Esophagus muscularis mucosa (tissue), 4 donors: ENCODE results near the gene NCF4. TPM values are rescaled to one million over a fixed set of nuclear protein-coding genes. Genes with fewer than 3 reads are reported as not detected.

ENCODE experiments used
- DNase-seq: peaks from one replicate; pipeline ENCODE4 v3.0.0-alpha.2; 2017; ENCODE audit errors: extremely low spot score
- H3K27ac ChIP-seq, 4 donors: fragments of 200-600 bp; sonication (generic); replicated peaks in 1 of 4; 1 replicate in 3 of 4; 2 replicates in 1 of 4; pipeline ENCODE4 v1.5.1; 2016 to 2019; ENCODE audit warnings: mild to moderate bottlenecking in 1 of 4
- H3K27me3 ChIP-seq, 4 donors: fragments of 200-600 bp; sonication (generic); one replicate each; pipeline versions ENCODE4 v1.5.1 to v1.6.0; 2016 to 2019
- H3K36me3 ChIP-seq, 4 donors: fragments of 200-600 bp; sonication (generic); one replicate each; pipeline ENCODE4 v1.5.1; 2016 to 2019
- H3K4me1 ChIP-seq, 4 donors: fragments of 200-600 bp; sonication (generic); one replicate each; pipeline ENCODE4 v1.5.1; 2016 to 2019
- H3K4me3 ChIP-seq, 4 donors: fragments of 200-600 bp; sonication (generic); 1 replicate in 2 of 4; 2 replicates in 2 of 4; pipeline ENCODE4 v1.5.1; 2016 to 2019; ENCODE audit warnings: mild to moderate bottlenecking in 4 of 4, moderate library complexity in 1 of 4
- H3K9me3 ChIP-seq, 4 donors: fragments of 200-600 bp; sonication (generic); 1 replicate in 3 of 4; 2 replicates in 1 of 4; pipeline ENCODE4 v1.5.1; 2016 to 2019
- EP300 ChIP-seq: sonication (generic); formaldehyde crosslinking; IDR thresholded peaks from one replicate; pipeline ENCODE4 v1.6.1; 2017; ENCODE audit warnings: antibody characterized with exemption
- POLR2A ChIP-seq: fragments of 450-650 bp; IDR thresholded peaks from one replicate; pipeline ENCODE4 v1.6.1; 2017; ENCODE audit warnings: antibody characterized with exemption, moderate library complexity, mild to moderate bottlenecking, low read depth
- POLR2AphosphoS5 ChIP-seq, 2 donors: sonication (generic); formaldehyde crosslinking; IDR thresholded peaks; one replicate each; pipeline ENCODE4 v1.6.1; 2017; ENCODE audit warnings: antibody characterized with exemption in 2 of 2
- WGBS: methylation state at CpG from one replicate; pipeline ENCODE4 v1.1.5; 2018; 5-methylcytosine and 5-hydroxymethylcytosine counted together
- intact Hi-C: fragments of 100-400 bp; cut with DNase I; formaldehyde crosslinking; loops from one replicate; pipeline ENCODE4 v1.15.1; 2023
- total RNA-seq, 4 donors: library from RNA; depleted of rRNA; stranded (reverse); fragments of >200 nt; gene quantifications; one replicate each; pipeline versions ENCODE4 v1.1.0 to v1.2.1, GENCODE V29; 2016
- TF ChIP-seq, protein P1 (sequence below), 3 experiments: fragments of 200-600 bp in 2 of 3; fragments of 450-650 bp in 1 of 3; sonication (generic) in 2 of 3; IDR thresholded peaks; one replicate each; pipeline ENCODE4 v1.5.1; 2017 to 2019; ENCODE audit warnings: antibody characterized with exemption in 3 of 3, mild to moderate bottlenecking in 2 of 3, moderate library complexity in 1 of 3

NCF4 gene
- total RNA-seq, 4 donors from 2014 or later: 8.4 to 26.0 (median 14.2) TPM

DNA sequence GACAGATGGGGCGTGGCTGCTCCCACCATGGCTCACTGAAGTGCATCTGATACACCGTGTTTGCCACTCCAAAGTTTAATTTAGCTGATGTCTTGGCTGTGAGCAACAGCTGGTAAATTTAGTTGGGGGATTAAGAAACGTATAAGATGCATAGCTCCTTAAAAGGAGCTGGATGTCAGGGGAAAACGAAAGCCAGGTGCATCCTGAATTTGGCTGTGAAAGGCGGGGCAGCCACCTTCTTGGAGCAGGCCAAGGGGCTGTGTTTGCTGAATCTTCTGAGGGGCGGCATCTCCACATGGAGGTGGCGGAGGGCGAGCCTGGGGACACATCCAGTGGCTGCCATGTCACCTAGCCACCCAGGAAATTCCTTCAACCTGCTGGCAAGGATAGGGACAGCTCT, 20.7 kb upstream of the NCF4 start:
- H3K4me1 ChIP-seq: no peaks in the 10 kb centered on the region
- no peak overlapping the region for H3K4me3 ChIP-seq
- DNase-seq: no peak
- no peaks in the 10 kb centered on the region for H3K9me3 ChIP-seq
- H3K27ac ChIP-seq: no peak overlapping the region
- intact Hi-C loops: no loop called here
- TF ChIP-seq, protein P1, sequence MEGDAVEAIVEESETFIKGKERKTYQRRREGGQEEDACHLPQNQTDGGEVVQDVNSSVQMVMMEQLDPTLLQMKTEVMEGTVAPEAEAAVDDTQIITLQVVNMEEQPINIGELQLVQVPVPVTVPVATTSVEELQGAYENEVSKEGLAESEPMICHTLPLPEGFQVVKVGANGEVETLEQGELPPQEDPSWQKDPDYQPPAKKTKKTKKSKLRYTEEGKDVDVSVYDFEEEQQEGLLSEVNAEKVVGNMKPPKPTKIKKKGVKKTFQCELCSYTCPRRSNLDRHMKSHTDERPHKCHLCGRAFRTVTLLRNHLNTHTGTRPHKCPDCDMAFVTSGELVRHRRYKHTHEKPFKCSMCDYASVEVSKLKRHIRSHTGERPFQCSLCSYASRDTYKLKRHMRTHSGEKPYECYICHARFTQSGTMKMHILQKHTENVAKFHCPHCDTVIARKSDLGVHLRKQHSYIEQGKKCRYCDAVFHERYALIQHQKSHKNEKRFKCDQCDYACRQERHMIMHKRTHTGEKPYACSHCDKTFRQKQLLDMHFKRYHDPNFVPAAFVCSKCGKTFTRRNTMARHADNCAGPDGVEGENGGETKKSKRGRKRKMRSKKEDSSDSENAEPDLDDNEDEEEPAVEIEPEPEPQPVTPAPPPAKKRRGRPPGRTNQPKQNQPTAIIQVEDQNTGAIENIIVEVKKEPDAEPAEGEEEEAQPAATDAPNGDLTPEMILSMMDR (IDR thresholded peaks at IDR 0.05): no peak
- TF ChIP-seq POLR2A: no peak
- TF ChIP-seq EP300: no peak
- no peak for TF ChIP-seq POLR2AphosphoS5 (IDR thresholded peaks at IDR 0.05)
- WGBS: 54% methylated on average over 8 of the region's 8 CpGs
- H3K27me3 ChIP-seq: peaks cover 0 to 37% (median 0%) of the 10 kb centered on the region in 4 donors
- H3K36me3 ChIP-seq: no peaks in the 10 kb centered on the region

DNA sequence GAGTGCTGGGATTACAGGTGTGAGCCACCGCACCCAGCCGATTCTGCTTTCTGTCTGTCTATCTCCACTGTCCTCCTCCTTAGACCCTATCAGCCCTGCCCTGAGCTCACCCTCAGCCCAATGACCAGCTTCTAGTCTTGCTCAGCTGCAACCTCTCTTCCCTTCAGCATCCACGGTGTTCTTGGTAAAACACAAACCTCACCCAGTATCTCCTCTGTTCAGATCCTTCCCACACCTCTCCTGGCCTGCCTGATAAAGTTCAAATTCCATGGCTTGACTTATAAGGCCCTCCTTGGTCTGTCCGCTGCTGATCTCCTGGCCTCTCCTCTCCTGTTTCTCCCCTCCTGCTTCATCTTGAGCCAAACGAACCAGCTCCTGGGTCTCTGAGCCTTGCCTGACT, 14.5 kb upstream of the NCF4 start:
- H3K27ac ChIP-seq: no peak overlapping the region
- H3K9me3 ChIP-seq: no peaks in the 10 kb centered on the region
- H3K36me3 ChIP-seq: no peaks in the 10 kb centered on the region
- H3K27me3 ChIP-seq: peaks cover 0 to 77% (median 2%) of the 10 kb centered on the region in 4 donors
- WGBS: 77% methylated on average over 5 of the region's 5 CpGs
- TF ChIP-seq POLR2A (no peak), EP300 (no peak), POLR2AphosphoS5 (IDR thresholded peaks at IDR 0.05) (no peak)
- TF ChIP-seq, protein P1 (IDR thresholded peaks at IDR 0.05): no peak
- no peak for DNase-seq
- H3K4me3 ChIP-seq: no peak overlapping the region
- no peaks in the 10 kb centered on the region for H3K4me1 ChIP-seq
- intact Hi-C loops: no loop called here

DNA sequence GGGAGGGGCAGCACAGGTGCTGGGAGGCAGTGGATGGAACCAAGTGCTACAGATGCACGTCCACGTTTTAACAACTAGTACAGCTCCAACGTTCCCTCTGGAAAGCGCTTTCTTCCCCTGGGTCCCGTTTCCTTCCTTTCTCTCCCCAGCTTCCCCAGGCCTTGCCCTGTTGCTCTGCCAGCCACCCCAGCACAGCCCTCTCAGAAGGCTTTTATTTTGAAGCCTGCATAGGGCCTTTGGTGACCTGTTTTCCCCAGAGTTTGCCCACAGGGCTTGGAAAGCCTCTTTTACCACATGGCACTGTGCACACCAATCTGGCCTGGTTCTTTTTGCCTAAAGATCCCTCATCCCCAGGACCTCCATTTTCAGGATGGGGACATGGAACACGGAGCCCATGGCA, 13.9 kb upstream of the NCF4 start:
- TF ChIP-seq POLR2A (no peak), EP300 (no peak)
- TF ChIP-seq, protein P1 (IDR thresholded peaks at IDR 0.05): no peak
- H3K9me3 ChIP-seq: no peaks in the 10 kb centered on the region

GRCh38 chr22:36850056-36850455, 10.8 kb upstream of the NCF4 start:
- TF ChIP-seq EP300: no peak
- TF ChIP-seq, protein P1 (IDR thresholded peaks at IDR 0.05): no peak
- TF ChIP-seq POLR2A: no peak
- no peak for TF ChIP-seq POLR2AphosphoS5 (IDR thresholded peaks at IDR 0.05)
- 87% methylated on average over 14 of the region's 14 CpGs for WGBS
- DNase-seq: no peak
- Histone ChIP-seq H3K9me3 (no peaks in the 10 kb centered on the region), H3K27ac (no peak overlapping the region), H3K27me3 (peaks cover 0 to 81% (median 2%) of the 10 kb centered on the region in 4 donors), H3K4me1 (peaks cover 0 to 8% (median 6%) of the 10 kb centered on the region in 4 donors), H3K36me3 (no peaks in the 10 kb centered on the region), H3K4me3 (no peak overlapping the region)
- intact Hi-C loops: no loop called here

More for the DNA sequence above, 13.9 kb upstream of the NCF4 start:
- Histone ChIP-seq H3K27ac (no peak overlapping the region), H3K27me3 (peaks cover 0 to 83% (median 2%) of the 10 kb centered on the region in 4 donors), H3K4me3 (no peak overlapping the region), H3K4me1 (no peaks in the 10 kb centered on the region), H3K36me3 (no peaks in the 10 kb centered on the region)
- DNase-seq: no peak
- WGBS: 76% methylated on average over 6 of the region's 6 CpGs
- intact Hi-C loops: no loop called here

- TF ChIP-seq, protein P1 (IDR thresholded peaks at IDR 0.05): no peak
- TF ChIP-seq POLR2AphosphoS5 (IDR thresholded peaks at IDR 0.05) (no peak), EP300 (no peak), POLR2A (no peak)
- H3K27ac ChIP-seq: no peak overlapping the region
- intact Hi-C loops: no loop called here
- no peaks in the 10 kb centered on the region for H3K9me3 ChIP-seq
- no peak overlapping the region for H3K4me3 ChIP-seq
- peaks cover 0 to 75% (median 2%) of the 10 kb centered on the region in 4 donors for H3K27me3 ChIP-seq
- 87% methylated on average over 8 of the region's 10 CpGs for WGBS
- no peak for DNase-seq
- H3K4me1 ChIP-seq: peaks cover 0 to 8% (median 6%) of the 10 kb centered on the region in 4 donors
- no peaks in the 10 kb centered on the region for H3K36me3 ChIP-seq
Measured at GRCh38 chr22:36850682-36851081, 10.1 kb upstream of the NCF4 start.
